HUES48 (cell line): ENCODE results near the gene ZBTB20.

Experiments used
- H3K27ac ChIP-seq: one replicate; pipeline ENCODE4 v1.7.0; 2013; ENCODE audit warnings: low read depth, low read length, inconsistent platforms
- H3K27me3 ChIP-seq: 2 replicates; pipeline ENCODE4 v1.6.1; 2013; ENCODE audit warnings: mild to moderate bottlenecking, low read length; ENCODE audit not compliant: control insufficient read depth, insufficient read depth
- H3K36me3 ChIP-seq: 2 replicates; pipeline ENCODE4 v1.6.1; 2013; ENCODE audit warnings: low read length; ENCODE audit not compliant: control insufficient read depth, insufficient read depth
- H3K4me1 ChIP-seq: 2 replicates; pipeline ENCODE4 v1.6.1; 2013; ENCODE audit warnings: mild to moderate bottlenecking, low read length; ENCODE audit not compliant: control insufficient read depth, insufficient read depth
- H3K4me3 ChIP-seq: 2 replicates; pipeline ENCODE4 v1.5.1; 2013; ENCODE audit warnings: mild to moderate bottlenecking, low read depth, low read length
- H3K9ac ChIP-seq: 2 replicates; pipeline ENCODE4 v1.6.1; 2013; ENCODE audit warnings: mild to moderate bottlenecking, low read depth, low read length, moderate library complexity
- H3K9me3 ChIP-seq: 2 replicates; pipeline ENCODE4 v1.6.1; 2013; ENCODE audit warnings: low read length; ENCODE audit not compliant: control insufficient read depth, insufficient read depth

The ZBTB20 gene

DNA sequence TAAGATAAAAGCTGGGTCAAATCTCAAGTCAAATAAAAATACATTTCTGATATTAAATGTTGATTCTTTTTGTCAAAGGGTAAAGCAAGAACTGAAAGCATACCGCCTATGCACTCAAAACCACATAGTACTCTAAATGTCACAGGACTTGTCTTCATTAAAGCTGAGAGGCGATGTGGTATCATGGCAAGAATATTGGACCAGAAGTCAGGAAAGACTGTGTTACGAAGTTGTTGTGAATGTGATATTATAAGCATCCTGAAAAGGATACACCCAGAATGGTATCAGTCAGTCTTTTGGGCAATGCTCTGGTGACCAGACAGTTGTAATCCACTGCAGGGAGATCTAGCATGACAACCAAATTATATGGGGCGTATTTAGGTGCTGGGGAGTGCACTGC is 819.4 kb downstream of the ZBTB20 start:
- H3K9ac ChIP-seq: no peak overlapping the region
- H3K9me3 ChIP-seq: no peaks in the 10 kb centered on the region
- H3K4me1 ChIP-seq: peaks cover 19% of the 10 kb centered on the region
- no peak overlapping the region for H3K4me3 ChIP-seq
- no peaks in the 10 kb centered on the region for H3K27me3 ChIP-seq
- H3K27ac ChIP-seq: no peak overlapping the region
- no peaks in the 10 kb centered on the region for H3K36me3 ChIP-seq

DNA sequence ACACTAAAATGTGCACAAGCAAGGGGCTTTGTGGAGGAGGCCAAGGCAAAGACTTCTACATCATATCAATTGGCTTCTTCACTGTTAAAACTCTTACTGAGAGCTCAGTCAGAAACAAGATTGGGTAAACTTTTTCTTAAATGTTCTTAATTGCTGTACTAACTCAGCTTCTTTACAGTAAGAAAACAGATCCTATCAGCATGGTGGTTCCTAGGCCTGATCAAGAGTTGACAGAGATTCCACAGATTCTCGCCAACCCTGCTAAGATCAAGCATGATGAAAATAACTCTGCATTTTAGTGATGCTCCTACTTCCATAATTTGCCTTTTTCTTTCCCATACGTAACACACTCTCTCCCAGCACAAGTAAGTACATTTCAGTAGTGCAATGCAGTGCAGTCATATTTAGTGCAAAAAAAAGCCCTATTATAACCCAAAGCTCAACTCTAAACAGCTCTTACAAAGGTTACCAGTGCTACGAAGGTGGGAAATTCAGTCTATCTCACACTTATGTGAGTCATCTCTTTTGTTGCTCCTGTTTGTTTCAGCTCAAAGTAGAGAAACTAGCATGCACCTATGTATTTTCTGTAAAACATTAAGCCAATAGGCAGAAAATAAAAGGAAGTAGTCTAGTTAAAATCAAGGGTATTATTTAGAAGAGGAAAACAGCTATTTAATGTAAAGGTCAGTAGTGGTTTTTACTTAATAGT is 823.4 kb downstream of the ZBTB20 start:
- Histone ChIP-seq H3K36me3 (no peaks in the 10 kb centered on the region), H3K4me3 (no peak overlapping the region), H3K27me3 (no peaks in the 10 kb centered on the region), H3K9ac (no peak overlapping the region), H3K27ac (no peak overlapping the region), H3K9me3 (no peaks in the 10 kb centered on the region), H3K4me1 (peaks cover 22% of the 10 kb centered on the region)

DNA sequence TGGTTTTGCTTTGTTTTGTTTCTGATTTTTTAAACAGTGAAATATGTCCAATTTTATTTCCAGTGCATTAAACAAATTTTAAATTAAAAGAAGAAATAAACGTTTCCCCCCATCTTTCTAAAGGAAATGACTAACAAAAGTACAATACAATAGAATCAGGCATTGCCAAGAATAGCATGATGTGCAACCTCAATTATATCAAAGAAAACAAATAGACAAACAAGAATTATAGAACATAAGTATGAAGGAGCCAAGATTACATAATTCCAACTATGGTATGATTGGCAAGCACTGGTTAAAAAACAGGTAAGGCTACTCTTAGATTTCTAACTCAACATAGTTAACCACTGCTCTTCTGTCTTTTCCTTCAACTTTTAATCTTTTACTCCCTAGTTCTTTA is 826.8 kb downstream of the ZBTB20 start:
- Histone ChIP-seq H3K36me3 (no peaks in the 10 kb centered on the region), H3K27ac (no peak overlapping the region), H3K27me3 (no peaks in the 10 kb centered on the region), H3K4me1 (peaks cover 29% of the 10 kb centered on the region), H3K9me3 (no peaks in the 10 kb centered on the region), H3K9ac (no peak overlapping the region), H3K4me3 (no peak overlapping the region)

DNA sequence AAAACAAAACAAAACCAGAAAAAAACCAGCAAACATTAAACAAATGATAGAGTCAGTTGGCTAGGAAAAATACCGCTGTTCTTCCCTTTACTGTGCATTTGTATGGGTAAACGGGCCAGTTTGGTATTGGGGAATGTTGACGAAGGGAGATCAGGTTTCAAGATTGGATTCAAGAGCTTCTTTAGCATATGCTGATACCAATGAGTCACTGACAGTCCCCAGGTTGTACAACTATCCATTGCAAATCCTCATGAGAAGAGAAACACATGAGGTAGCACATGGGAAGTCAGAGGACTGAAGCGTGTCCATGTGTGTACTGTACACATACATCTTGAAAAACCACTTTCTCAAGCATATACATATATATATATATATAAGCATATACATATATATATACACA is 827.6 kb downstream of the ZBTB20 start:
- Histone ChIP-seq H3K4me3 (no peak overlapping the region; the same call in 1 of the 2 replicates), H3K9me3 (no peaks in the 10 kb centered on the region), H3K9ac (no peak overlapping the region), H3K27me3 (no peaks in the 10 kb centered on the region), H3K4me1 (peaks cover 22% of the 10 kb centered on the region), H3K27ac (peak overlapping the region; percentile 76), H3K36me3 (no peaks in the 10 kb centered on the region)

DNA sequence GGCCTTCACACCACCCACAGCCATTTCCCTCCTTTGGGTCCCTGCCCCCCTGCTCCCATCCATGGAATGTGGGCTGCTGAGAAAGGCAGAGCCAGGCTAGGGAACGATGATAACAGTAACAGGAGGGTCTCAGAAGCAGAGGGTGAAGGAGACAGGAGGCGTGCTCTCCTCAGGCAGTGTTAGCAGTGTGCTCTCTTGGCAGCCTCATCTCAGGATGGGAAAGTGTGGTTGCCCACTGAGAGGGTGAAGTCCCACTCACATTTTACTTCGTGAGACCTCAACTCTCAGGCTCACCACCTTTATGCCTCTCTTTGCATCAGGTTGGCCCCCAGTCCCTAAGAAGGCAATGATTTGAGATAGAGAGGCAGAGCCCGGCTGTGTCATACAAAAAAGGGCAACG is 828.8 kb downstream of the ZBTB20 start:
- no peaks in the 10 kb centered on the region for H3K36me3 ChIP-seq
- no peaks in the 10 kb centered on the region for H3K9me3 ChIP-seq
- no peak overlapping the region for H3K4me3 ChIP-seq
- no peak overlapping the region for H3K27ac ChIP-seq
- peaks cover 22% of the 10 kb centered on the region for H3K4me1 ChIP-seq
- H3K27me3 ChIP-seq: no peaks in the 10 kb centered on the region
- no peak overlapping the region for H3K9ac ChIP-seq

DNA sequence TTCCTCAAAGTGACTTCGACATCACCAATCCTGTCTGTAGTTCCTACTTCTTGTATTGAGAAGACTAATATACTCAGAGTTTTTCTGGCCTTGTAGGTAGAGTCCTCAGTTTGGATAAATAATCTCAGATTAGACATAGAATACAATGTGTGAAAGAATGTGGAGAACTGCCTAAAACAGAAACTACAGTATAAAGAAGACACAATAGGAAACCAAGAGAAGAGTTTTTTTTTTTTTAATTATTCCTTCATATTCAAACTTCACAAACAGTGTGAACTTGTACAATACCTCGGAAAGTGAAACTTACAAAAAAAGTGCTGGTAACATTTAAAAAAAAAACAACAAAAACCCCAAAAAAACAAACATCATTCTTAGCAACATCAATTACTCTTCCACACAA is 832.8 kb downstream of the ZBTB20 start:
- H3K27me3 ChIP-seq: no peaks in the 10 kb centered on the region
- no peak overlapping the region for H3K9ac ChIP-seq
- no peak overlapping the region for H3K4me3 ChIP-seq
- no peaks in the 10 kb centered on the region for H3K36me3 ChIP-seq
- peaks cover 15% of the 10 kb centered on the region for H3K4me1 ChIP-seq
- H3K9me3 ChIP-seq: no peaks in the 10 kb centered on the region
- H3K27ac ChIP-seq: no peak overlapping the region

DNA sequence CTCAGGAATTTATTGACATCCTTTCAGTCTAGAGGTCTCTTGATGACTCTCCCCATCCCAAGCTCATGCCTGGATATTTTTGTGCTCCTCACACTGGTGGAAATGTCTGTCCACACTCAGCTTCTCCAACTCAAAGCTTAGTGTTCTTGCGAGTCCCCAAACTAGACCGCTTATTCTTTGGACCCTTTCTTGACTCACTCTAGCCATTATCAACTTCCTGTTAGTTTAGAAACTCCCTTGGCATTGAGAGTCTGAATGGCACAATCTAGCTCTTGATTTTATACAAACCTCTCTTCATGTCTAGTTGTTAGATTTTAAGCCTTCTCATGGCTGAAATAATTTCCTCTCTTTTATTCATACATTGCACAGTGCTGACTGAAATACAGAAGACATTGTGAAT is 833.7 kb downstream of the ZBTB20 start:
- Histone ChIP-seq H3K4me1 (peaks cover 6% of the 10 kb centered on the region), H3K27ac (no peak overlapping the region), H3K9me3 (no peaks in the 10 kb centered on the region), H3K36me3 (no peaks in the 10 kb centered on the region), H3K4me3 (no peak overlapping the region), H3K27me3 (no peaks in the 10 kb centered on the region), H3K9ac (no peak overlapping the region)

DNA sequence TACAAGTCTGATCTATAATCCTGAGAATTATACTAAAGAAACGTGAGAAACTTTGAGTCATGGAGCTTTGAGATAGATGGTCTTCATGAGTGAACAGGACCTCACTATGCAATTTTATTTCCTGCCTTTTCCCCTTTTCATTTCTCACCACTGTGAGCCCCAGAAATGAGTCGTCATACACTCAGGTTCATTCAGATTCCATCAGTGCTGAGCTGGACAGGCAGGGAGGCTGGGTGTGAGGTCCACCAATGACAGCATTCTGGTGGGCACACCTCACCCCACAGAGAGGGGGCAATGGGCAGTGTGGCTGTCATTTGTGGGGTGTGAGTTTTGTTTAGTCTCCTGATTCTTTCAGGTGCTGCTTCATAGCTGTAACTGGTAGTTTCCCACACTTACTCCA is 836.4 kb downstream of the ZBTB20 start:
- Histone ChIP-seq H3K4me3 (no peak overlapping the region), H3K9ac (no peak overlapping the region), H3K27ac (no peak overlapping the region), H3K9me3 (no peaks in the 10 kb centered on the region), H3K4me1 (no peaks in the 10 kb centered on the region), H3K27me3 (no peaks in the 10 kb centered on the region), H3K36me3 (no peaks in the 10 kb centered on the region)

DNA sequence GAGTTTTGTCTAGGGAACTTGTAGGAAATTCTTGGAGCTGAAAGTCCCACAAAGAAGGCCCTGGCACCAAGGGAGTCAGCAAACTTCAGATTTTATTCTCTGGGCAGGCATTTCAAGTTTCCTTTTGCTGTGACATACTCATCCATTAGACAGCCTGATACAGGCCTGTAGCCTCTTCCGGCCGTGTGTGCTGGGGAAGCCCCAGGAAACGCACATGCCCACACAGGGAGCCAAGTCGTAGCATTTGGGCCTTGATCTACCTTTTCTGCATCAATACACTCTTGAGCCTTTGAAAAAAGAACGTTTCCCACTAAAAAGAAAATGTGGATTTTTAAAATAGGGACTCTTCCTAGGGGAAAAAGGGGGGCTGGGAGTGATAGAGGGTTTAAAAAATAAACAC is 838.3 kb downstream of the ZBTB20 start:
- H3K27ac ChIP-seq: no peak overlapping the region
- no peaks in the 10 kb centered on the region for H3K9me3 ChIP-seq
- H3K4me1 ChIP-seq: no peaks in the 10 kb centered on the region
- no peak overlapping the region for H3K9ac ChIP-seq
- H3K4me3 ChIP-seq: no peak overlapping the region
- no peaks in the 10 kb centered on the region for H3K36me3 ChIP-seq
- no peaks in the 10 kb centered on the region for H3K27me3 ChIP-seq

DNA sequence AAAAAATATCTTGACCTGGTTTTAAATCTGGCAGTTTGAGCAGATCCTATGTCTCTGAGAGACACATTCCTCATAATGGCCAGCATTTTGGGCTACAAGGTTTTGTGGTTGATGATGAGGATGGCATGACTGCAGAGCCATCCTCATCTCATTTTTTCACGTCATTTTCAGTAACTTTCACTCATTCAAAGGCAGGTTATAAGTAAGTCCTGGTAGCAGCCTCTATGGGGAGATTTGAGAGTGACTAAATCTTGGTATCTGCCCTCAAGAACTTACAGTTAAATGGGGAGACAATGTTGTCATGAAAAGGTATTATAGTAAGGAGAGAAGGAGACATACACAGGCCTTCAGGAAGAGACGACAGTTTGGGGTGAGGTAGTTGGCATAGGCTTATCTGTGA is 838.7 kb downstream of the ZBTB20 start:
- H3K36me3 ChIP-seq: no peaks in the 10 kb centered on the region
- H3K27ac ChIP-seq: no peak overlapping the region
- no peaks in the 10 kb centered on the region for H3K4me1 ChIP-seq
- H3K27me3 ChIP-seq: no peaks in the 10 kb centered on the region
- no peak overlapping the region for H3K4me3 ChIP-seq
- no peak overlapping the region for H3K9ac ChIP-seq
- H3K9me3 ChIP-seq: no peaks in the 10 kb centered on the region

DNA sequence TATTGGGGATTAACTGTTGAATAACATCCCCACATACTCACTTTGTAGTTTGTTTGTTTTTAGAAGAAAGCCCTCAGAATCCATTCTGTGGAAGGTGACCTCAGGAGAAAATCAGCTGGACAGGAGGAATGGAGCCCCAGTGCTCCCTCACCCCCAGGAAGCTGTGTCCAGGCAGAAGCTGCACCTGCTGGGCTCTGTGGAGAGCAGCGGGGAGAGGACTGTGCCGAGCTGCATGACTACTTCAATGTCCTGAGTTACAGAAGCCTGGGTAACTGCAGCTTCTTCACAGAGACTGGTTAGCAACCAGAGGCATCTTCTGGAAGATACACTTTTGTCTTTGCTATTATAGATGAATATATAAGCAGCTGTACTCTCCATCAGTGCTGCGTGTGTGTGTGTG is 839.3 kb downstream of the ZBTB20 start:
- H3K4me1 ChIP-seq: no peaks in the 10 kb centered on the region

More for the DNA sequence above, 839.3 kb downstream of the ZBTB20 start:
- H3K4me3 ChIP-seq: no peak overlapping the region
- H3K36me3 ChIP-seq: no peaks in the 10 kb centered on the region
- no peak overlapping the region for H3K9ac ChIP-seq
- H3K27me3 ChIP-seq: no peaks in the 10 kb centered on the region
- no peaks in the 10 kb centered on the region for H3K9me3 ChIP-seq
- H3K27ac ChIP-seq: no peak overlapping the region
